ENCODE results near the gene DNAJC27.

Gene DNAJC27

DNA sequence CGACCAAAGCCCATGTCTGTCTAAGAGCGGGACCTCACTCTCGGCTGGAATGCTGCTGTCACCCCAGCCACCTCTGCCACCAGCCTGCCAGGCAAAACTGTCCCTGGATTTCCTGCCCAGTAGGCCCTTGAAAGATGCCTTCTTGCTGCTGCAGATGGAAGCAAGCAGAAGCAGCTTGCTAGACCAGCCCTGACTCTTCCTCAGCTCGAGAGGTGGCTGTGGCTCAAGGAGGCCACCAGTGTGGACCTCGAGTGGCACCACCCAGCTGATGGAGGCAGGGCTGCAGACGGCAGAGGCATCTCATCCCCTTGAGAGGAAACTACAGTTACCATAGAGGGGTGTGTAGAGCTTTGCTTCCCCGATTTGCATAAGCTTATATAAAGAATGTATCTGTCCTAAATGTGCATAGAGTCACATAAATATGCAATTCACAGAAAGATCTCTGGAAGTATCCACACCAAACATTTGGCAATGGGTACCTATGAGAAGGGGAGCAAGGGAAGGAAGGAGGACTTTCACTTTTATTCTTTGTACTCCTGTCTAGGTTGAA is 72.3 kb downstream of the DNAJC27 start:
- DNase-seq, result no peak

DNA sequence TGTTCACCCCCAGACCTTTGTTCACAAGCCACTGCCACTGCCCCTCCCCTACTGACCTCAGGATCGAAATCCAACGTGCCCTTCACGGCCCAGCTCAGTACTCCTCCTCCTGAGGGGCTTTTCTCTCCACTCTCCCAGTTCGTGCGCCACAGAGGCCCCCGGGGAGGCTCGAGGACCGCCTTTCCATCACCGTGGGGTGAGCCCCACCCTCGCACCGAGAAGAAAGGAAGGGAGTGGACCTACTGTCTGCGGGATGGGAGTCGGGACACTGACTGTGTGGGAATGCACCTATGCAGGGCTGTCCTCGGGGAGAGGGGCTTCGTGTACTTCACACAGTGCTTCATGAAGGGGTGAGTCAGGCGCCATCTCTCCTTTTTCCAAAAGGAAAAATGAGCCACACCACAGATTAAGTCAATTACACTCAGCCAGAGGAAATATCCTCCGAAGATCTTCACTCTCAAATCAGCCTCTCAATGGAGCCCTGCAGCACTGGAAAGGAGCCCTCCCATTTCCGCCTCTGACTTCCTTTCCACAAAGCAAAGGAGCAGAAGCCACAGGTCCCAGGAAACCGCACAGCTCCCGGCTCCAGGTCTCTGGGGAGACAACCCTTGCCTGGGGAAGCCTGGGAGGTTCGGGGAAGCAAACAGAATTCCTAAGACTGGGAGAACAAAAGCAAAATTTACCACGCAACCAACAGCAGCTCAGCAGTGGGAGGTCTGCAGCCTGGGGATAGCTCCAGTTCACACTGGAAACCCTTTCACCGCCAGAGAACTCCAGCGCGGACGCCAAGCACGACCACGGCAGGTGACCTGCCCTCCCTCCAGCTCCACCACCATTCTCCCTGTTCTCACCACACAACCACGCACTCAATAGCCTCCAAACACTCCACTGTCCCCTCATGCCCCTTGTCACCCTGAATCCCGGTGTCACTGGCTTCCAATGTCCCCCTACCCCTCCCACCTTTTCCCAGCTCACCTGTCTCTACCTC is 73.3 kb downstream of the DNAJC27 start:
- DNase-seq, result no peak

DNA sequence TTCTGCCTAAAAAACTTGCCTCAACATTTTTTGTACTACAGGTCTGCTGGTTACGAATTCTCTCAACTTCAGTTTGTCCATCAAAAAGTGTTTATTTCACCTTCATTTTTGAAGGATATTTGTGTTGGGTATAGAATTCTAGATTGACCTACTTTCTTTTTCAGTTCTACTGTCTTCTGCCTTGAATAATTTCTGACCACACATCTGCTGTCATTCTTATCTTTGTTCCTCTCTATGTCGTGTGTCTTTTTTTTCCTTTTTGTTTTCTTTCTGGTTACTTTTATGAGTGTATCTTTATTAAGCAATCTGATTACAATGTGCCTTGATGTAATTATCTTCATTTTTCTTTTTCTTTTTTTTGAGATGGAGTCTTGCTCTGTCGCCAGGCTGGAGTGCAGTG is 77.0 kb downstream of the DNAJC27 start:
- DNase-seq, result no peak

DNA sequence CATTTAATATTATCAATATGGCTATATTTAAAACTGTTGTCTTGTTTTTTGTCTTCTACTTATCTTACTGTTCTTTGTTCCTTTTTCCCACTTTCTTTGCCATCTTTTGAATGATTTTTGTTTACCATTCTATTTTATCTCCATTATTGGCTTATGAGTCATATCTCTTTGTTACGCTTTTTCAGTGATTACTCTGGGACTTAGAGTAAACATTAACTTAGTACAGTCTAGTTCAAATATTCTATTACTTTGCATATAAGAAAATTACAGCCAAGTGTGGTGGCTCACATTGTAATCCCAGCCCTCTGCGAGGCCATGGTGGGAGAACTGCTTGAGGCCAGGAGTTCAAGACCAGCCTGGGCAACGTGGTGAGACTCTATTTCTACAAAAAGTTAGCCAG is 77.8 kb downstream of the DNAJC27 start:
- DNase-seq, result no peak
